ENCODE data around the gene CST3. TPM values are rescaled to one million over a fixed set of nuclear protein-coding genes. Genes with fewer than 3 reads are reported as not detected.

The CST3 gene
- total RNA-seq, 1 donor: 229 TPM

DNA sequence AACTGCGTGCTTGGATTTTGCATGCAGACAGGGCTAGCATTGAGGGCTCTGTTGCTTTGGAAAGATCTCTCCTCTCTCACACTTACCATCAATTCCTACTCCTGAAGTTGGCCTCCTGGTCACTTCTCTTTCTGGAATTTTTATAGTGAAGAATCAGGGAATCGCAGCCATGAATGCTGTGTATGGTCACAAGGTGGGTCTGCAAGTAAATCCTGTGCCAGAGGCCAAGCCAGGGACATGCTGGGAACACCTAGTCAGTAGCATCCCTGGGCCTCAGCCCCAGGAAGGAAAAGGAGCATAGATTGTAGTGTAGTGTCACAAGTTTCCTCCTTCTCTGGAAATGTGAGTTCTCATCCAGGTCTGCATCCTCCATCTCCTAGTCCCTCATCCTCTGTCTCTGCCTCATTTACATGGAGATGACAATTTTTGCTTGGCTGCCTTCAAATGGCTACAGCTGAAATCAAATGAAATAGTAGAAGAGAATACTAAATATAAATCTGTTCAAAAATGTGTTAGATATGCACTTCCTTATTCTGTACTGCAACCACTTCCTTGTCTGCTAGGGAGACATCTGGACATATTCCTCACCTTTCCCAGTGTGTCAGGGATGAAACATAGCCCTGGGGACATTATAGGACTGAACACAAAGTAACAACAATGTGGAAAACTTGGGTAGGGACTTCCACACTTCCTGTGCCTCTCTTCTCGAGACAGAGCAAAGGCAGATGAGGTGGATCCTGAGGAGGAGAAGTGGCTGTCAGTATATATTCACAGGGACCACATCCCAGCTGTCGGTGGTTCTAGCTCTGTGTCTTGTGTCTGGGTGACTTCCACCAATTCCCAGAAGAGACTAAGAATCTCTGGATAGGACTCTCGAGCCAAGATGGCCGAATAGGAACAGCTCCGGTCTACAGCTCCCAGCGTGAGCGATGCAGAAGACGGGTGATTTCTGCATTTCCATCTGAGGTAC is 49.0 kb downstream of the CST3 start:
- H3K4me1 ChIP-seq (ENCODE audit: insufficient read depth, low read length): no peaks in the 10 kb centered on the region
- DNase-seq (ENCODE audit: insufficient read length, low spot score, missing footprints): no peak
- H3K27ac ChIP-seq (ENCODE audit: low read depth, low read length): no peak overlapping the region
- no peak overlapping the region for H3K4me2 ChIP-seq (ENCODE audit: insufficient read depth, low read length)
- no peak overlapping the region for H2AFZ ChIP-seq (ENCODE audit: low read length)
- H3K9me3 ChIP-seq (ENCODE audit: low read depth, low read length): no peaks in the 10 kb centered on the region
- no peaks in the 10 kb centered on the region for H3K27me3 ChIP-seq (ENCODE audit: insufficient read depth, low read length)
- H3K36me3 ChIP-seq (ENCODE audit: insufficient read depth, low read length): no peaks in the 10 kb centered on the region
- no peak overlapping the region for H3K4me3 ChIP-seq (ENCODE audit: insufficient read depth, low read length)
- no peaks in the 10 kb centered on the region for H4K20me1 ChIP-seq (ENCODE audit: insufficient read depth, low read length)
- TF ChIP-seq, protein P1, sequence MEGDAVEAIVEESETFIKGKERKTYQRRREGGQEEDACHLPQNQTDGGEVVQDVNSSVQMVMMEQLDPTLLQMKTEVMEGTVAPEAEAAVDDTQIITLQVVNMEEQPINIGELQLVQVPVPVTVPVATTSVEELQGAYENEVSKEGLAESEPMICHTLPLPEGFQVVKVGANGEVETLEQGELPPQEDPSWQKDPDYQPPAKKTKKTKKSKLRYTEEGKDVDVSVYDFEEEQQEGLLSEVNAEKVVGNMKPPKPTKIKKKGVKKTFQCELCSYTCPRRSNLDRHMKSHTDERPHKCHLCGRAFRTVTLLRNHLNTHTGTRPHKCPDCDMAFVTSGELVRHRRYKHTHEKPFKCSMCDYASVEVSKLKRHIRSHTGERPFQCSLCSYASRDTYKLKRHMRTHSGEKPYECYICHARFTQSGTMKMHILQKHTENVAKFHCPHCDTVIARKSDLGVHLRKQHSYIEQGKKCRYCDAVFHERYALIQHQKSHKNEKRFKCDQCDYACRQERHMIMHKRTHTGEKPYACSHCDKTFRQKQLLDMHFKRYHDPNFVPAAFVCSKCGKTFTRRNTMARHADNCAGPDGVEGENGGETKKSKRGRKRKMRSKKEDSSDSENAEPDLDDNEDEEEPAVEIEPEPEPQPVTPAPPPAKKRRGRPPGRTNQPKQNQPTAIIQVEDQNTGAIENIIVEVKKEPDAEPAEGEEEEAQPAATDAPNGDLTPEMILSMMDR (IDR thresholded peaks at IDR 0.05; ENCODE audit: extremely low read depth, low read depth, low read length): no peak
- no peaks in the 10 kb centered on the region for H3K79me2 ChIP-seq (ENCODE audit: insufficient read depth, low read length)

DNA sequence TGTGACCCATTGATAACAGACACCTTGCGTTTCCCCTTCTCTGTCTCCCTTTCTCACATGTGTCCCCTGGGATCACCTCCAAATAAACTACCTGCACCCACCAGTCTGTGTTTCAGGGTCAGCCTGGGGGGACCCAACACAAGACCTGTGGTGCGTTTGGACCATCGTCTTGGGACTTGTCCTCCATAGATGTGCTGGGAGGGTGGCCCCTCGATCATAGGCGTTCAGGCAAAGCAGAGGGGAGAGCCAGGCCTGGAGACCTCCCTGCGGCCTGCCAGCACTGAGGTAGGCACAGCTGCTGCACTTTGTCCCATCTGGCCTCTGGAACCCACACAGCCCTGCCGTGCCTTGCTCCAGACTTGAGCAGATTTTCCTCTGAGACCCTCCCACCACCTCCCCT is 50.1 kb downstream of the CST3 start:
- H3K27me3 ChIP-seq (ENCODE audit: insufficient read depth, low read length): no peaks in the 10 kb centered on the region
- H3K79me2 ChIP-seq (ENCODE audit: insufficient read depth, low read length): no peaks in the 10 kb centered on the region
- no peak overlapping the region for H3K4me3 ChIP-seq (ENCODE audit: insufficient read depth, low read length)
- H2AFZ ChIP-seq (ENCODE audit: low read length): no peak overlapping the region
- H3K27ac ChIP-seq (ENCODE audit: low read depth, low read length): no peak overlapping the region
- no peaks in the 10 kb centered on the region for H4K20me1 ChIP-seq (ENCODE audit: insufficient read depth, low read length)
- H3K36me3 ChIP-seq (ENCODE audit: insufficient read depth, low read length): no peaks in the 10 kb centered on the region
- no peaks in the 10 kb centered on the region for H3K4me1 ChIP-seq (ENCODE audit: insufficient read depth, low read length)
- TF ChIP-seq, protein P1 (IDR thresholded peaks at IDR 0.05; ENCODE audit: extremely low read depth, low read depth, low read length): no peak
- no peak for DNase-seq (ENCODE audit: insufficient read length, low spot score, missing footprints)
- no peak overlapping the region for H3K4me2 ChIP-seq (ENCODE audit: insufficient read depth, low read length)
- H3K9me3 ChIP-seq (ENCODE audit: low read depth, low read length): no peaks in the 10 kb centered on the region

DNA sequence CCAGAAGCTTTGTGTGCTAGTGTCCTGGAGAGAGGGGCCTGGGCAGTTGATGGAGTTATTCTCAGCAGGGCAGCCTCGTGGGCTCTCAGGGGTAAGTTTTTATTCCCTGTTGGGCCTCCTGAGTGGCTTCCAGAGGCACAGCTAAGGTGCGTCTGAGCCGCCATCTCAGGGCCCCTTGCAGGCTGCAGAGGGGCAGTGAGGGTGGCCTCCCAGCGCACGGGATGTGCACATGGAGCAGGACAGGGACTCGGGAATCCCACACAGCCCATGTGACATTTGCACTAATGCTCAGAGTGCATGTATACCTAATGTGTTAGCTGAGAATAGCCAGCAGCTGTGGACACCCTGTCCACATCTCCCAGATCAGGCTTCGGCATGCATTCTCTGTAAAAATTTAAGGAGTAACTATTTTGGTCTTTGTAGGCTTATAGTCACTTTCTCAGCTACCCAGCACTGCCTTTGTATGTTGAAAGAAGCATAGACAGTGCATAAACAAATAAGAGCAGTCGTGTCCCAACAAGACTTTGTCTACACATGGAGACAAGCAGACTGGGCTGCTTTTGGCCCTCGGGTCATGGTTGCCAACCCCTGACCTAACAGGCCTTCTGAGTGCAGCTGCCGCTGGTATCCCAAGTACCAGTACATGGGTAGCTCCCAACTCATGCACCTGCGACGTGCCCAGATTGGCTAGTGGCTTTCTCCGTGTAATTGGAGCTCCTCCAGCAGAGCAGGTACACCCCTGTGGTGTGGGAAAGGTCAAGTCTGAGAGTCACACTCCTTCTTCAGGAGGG is 50.8 kb downstream of the CST3 start:
- no peaks in the 10 kb centered on the region for H3K79me2 ChIP-seq (ENCODE audit: insufficient read depth, low read length)
- no peak overlapping the region for H3K4me2 ChIP-seq (ENCODE audit: insufficient read depth, low read length)
- peak; percentile 72 for DNase-seq (ENCODE audit: insufficient read length, low spot score, missing footprints)
- no peaks in the 10 kb centered on the region for H3K4me1 ChIP-seq (ENCODE audit: insufficient read depth, low read length)
- TF ChIP-seq, protein P1 (IDR thresholded peaks at IDR 0.05; ENCODE audit: extremely low read depth, low read depth, low read length): no peak
- no peaks in the 10 kb centered on the region for H3K27me3 ChIP-seq (ENCODE audit: insufficient read depth, low read length)
- H2AFZ ChIP-seq (ENCODE audit: low read length): no peak overlapping the region
- no peaks in the 10 kb centered on the region for H3K9me3 ChIP-seq (ENCODE audit: low read depth, low read length)
- H3K4me3 ChIP-seq (ENCODE audit: insufficient read depth, low read length): no peak overlapping the region
- H4K20me1 ChIP-seq (ENCODE audit: insufficient read depth, low read length): no peaks in the 10 kb centered on the region
- H3K27ac ChIP-seq (ENCODE audit: low read depth, low read length): no peak overlapping the region
- H3K36me3 ChIP-seq (ENCODE audit: insufficient read depth, low read length): no peaks in the 10 kb centered on the region
